ACHN (cell line): ENCODE data around the gene NELL1.
"Not testable (repeated sequence)": the region's sequence is repeated elsewhere in the genome, so short reads cannot be mapped to it uniquely, and the experiment has no call there.

Experiments
- DNase-seq: peaks from one replicate; pipeline ENCODE4 v3.0.0-alpha.2; 2015
- in situ Hi-C: cut with HindIII; loops from 2 replicates; pipeline ENCODE4 v1.10.0; 2017; ENCODE audit warnings: low sequenced_read_pairs, low pct_ligation_motif_present, low pct_unique_long_range_greater_than_20kb

Gene NELL1

DNA sequence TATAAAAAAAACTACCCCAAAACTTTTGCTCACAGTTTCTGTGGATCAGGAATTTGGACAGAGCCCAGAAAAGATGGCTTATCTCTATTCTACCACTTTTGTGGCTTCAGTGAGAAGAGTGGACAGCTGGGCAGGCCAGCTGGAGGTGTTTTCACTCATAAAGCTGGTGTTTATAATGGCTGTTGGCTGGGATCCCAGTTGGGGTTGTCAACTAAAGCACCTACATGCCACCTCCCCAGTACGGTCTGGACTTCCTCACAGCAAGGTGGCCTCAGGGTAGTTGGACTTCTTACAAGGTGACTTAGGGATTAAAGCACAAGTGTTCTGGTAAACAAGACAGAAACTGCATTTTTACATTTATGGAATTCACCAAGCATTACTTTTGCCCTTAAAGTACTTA lies 171.0 kb downstream of the NELL1 start:
- DNase-seq = no peak
- in situ Hi-C loops = no loop called here

DNA sequence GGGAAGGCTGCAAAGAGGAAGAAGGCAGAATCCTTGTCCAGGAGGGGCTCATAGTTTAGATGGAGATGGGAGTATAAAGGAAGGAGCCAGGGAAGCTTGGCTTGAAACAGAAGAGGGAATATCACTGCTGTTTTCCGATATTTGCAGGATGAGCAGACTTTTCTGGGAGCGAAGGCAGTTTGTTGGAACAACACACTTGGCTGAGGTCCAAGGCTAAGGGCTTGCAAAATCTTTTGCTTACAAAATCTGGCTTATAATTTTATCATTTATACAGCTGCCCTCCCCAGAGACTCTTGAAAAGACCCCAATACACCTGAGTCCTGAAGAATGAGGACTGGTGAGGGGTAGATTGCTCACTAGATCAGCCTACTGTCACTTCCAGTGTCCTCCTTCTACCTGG lies 174.8 kb downstream of the NELL1 start:
- DNase-seq = no peak
- in situ Hi-C loops = no loop called here

DNA sequence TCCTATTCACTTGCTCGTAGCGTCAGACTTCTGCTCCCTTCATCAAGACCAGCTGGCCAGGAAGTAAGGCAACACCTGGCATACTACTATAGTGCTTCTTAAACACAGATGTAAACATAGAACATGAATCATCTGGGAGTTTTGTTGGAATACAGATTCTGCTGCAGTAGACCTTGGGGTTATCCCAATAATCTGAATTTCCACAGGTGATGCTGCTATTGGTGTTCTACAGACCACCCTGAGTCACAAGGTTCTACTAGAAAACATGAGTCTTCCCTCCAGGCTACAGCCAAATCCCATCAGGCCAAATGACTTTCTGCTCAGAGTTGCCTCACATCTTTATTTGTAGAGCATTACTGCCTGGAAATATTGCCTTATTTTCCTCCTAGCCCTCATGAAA lies 175.2 kb downstream of the NELL1 start:
- DNase-seq = no peak
- in situ Hi-C loops = no loop called here

DNA sequence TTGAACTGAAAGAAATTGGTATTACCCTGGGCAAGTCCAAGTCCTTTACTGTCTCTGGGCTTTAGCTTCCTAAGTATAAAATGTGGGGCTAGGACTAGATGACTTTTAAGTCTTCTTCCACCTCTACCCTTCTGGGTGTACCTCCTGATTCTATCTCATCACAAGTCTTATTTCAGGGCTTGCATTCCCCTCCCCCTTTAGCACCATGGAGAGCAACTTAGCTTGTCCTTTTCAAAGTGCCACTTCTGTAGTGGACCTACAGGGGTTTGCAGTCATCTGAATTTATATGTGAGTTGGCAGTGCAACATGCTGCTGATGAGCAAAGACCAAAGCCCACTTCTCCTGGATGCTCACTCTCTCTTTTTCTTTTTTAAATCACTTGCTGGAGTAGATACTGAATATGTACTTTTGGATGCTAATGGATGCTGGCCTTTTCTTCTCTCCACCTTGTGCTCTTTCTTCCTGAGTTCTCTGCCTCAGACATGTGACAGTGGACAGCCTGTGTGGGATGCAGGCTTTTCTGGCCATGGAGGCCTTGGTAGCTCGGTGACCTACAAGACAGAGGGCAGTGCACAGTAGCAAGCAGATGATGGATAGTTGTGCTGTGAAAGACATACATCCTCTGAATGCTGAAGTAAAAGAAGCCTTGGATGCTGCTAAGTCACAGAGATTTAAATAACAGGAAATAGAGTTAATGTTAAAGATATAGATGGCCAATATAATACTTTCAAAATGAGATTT lies 185.0 kb downstream of the NELL1 start:
- in situ Hi-C loops = no loop called here
- DNase-seq = peak; percentile 19

DNA sequence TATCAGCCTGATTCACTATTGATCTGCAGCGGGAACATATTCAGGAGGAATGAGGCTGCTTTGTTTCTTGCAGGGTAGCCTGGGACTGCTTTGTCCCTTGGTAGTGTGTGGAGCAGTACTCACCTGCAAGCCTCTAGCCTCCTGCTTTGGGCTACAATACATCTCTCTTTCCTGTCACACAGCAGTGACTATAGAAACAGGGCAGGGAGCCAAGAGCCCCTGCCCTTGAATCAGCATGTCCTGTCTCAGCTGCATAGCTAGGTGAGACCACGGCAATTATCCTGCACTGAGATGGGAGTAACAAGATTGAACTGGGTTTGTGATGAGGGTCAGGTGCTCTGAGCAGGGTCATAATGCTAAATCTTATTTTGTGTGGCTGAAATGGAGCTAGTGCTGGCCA lies 191.9 kb downstream of the NELL1 start:
- no peak for DNase-seq
- in situ Hi-C loops = no loop called here

DNA sequence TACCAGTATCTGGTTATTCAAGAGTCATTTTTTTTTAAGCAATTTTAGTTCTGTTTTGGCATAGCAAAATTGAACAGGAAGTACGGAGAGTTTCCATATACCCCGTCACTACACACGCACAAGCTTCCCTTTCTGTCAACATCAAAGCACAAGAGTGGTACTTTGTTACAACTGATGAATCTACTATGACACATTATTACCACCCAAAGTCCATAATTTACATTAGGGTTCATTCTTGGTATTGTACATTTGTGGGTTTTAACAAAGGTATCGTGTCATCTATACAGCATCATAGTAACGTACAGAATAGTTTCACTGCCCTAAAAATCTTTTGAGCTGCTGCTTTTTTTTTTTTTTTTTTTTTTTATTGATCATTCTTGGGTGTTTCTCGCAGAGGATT lies 192.9 kb downstream of the NELL1 start:
- in situ Hi-C loops = not testable (repeated sequence)

DNA sequence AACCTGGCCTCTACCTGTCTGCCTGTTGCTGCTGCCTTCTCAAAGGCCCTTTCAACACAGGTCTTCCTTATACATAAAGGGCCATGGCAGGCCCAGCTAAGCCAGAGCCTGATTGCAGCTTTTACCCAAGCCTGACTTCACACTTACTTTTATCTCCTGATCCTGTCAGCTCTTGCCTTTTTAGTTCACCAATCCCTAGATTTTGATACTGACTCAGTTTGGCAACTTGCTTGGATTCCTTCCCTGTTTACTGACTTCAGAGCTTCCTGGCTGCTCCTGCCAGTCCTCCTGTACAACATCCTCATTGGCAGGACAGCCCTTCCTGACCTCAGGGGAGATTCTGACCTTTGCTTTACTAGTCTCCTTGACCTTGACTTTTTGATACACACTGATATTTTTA lies 195.2 kb downstream of the NELL1 start:
- no peak for DNase-seq
- in situ Hi-C loops = no loop called here

More for the DNA sequence above, 192.9 kb downstream of the NELL1 start:
- not testable (repeated sequence) for DNase-seq

DNA sequence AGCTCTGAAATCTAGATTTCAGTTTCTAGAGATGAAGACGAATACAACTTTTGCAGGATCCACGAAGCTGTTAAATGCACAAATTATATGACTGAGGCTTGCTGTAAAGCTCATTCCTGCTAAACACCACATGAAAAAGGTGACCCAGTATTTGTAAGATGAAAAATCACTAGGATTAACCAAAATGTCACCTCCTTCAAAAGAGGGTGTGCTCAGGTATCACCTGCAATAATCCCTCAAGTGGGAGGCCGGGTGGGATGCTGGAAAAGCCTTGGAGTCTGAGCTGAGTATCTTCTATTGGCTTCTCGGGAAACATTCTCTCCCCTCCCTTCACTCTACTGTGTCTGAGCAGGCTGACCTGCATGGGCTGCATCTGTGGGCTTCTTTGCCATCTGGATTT lies 195.8 kb downstream of the NELL1 start:
- in situ Hi-C loops = no loop called here
- no peak for DNase-seq

DNA sequence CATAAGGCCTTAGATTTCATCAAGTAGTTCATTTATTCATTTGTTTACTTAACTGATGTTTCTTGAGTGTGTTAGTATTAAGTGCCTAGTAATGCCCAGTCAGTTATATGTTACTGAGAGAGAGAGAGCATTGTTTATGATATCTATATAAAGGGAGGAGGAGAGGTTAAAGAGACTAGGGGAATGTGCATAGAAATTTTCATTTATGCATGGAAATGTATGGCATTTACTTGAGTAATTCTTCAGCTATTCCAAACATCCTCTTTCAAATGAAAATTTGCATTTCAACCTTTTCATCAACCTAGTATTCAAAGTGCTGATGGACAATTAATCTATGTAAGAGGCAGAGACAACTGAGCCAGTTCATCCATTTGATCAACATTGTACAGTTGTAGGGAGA lies 199.7 kb downstream of the NELL1 start:
- in situ Hi-C loops = no loop called here
- no peak for DNase-seq

DNA sequence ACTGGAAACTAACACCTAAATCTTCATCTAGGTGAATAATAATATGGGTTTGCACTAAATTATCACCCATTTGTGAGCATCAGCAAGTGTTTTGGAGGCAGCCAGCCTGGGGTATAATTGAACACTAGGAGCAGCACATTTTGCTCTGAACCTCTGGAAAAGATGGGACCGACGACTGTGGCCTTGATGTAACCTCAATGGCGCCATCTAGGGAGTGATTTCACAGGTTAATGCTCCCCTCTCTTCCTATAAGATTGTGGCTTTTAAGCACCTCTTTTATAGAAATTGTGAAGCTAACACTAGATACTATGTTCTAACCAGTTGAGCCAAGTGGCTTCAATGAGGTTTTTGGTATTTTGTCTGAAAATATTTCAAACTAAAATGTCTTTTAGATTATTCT lies 203.7 kb downstream of the NELL1 start:
- DNase-seq = peak; percentile 55

DNA sequence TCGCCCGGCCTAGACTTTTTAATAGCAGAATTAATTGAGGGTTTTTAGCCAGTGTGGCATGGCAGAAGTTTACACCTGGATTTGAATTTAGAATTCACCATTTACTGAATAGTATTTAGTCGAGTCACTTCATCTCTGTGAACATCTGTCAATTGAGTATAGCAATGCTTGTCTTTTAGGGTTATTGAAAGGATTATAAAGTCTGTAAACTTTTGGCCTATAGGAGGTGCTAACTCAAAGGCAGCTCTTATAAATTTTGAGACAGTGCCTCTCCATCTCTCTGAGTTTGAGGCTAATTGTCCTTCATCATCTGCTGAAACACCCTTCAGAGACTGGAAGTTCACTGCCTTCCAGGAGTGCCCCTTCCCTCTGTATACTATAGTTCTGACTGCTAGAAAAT lies 205.0 kb downstream of the NELL1 start:
- in situ Hi-C loops = no loop called here
- DNase-seq = no peak

More for the DNA sequence above, 203.7 kb downstream of the NELL1 start:
- in situ Hi-C loops = no loop called here

DNA sequence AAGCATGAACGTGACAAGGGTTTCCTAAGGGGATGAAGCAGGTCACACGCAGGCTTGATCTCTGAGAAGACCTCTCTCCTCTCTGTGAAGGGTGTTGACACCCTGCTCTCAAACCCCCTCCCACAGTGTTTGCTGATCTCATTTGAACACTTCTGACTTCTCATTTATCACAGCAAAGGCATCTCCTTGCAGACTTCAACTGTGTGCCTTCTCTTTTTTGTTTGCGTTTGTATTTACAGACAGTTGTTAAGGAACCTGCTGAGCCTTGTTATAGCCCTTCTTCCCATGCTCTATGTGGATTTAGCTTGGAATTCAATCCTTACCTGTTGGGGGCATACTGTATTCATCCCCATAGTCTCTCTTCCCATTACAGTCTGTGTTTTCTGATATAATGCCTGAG lies 206.5 kb downstream of the NELL1 start:
- DNase-seq = no peak
- in situ Hi-C loops = no loop called here

DNA sequence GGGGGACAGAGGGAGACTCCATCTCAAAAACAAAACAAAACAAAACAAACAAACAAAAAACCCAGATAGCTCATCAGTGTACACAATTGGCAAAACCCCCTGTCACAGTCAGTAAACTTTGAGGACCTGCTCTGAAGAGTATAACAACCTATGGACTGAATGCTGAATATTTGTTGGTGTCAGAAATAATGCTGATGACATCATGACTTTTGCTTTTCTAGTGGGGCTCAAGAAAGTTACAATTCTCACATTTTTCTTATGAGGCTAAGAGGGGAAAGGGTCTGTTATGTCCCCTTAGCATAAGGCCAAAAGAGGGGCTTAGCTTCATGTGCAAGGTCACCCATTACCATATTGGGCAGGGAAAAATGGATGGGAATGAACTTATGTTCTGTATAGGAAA lies 207.4 kb downstream of the NELL1 start:
- DNase-seq = no peak
- in situ Hi-C loops = no loop called here

DNA sequence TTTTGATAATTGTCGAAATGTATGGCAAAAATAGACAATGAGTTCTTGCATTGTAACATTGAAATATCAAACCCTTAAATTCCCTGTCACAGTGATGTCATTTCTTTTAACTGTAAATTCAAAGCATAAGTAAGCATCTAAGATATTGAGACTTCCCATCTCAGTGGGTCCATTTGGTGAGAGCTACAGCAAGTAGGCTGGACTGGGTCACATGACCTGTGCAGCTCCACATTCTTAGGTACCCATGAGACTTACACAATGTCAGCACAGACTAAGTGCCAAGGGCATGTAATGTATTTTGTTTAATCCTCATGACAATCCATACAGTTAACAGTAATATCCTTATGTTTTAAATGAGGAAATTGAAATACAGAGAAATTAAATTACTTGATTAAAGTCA lies 210.7 kb downstream of the NELL1 start:
- in situ Hi-C loops = no loop called here
- no peak for DNase-seq

DNA sequence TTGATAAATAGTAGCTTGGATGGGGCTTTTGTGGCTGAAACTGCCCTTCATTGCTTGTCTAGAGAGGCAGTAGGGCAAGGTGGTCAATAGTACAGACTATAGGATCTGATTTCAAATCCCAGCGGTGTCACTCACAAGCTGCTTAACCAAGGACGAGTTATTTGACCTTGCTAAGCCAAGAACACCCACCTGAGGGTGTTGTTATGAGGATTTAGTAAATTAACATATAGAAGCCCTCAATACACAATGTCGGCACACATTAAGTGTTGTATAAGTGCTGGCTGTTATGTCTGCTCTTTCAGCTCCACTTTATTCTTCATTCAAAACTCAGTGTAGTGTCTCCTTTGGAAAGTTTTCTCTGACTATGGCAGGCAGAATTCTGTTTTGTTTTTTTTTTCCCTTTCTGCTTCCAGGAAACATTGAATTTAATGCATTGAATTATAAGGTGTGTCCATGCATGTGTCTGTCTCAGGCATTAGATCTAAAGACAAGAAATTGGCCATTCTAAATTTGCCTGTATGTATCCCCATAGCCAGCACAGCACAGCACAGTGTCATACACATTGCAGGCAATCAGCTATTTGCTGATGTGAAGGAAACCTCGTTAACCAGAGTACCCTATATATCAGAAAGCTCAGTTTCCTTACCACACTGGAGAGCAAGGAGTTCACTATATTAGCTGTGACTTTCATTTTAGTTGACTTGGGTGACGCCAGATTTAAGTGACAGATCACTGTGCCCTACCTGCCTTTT lies 212.1 kb downstream of the NELL1 start:
- in situ Hi-C loops = no loop called here
- DNase-seq = no peak

DNA sequence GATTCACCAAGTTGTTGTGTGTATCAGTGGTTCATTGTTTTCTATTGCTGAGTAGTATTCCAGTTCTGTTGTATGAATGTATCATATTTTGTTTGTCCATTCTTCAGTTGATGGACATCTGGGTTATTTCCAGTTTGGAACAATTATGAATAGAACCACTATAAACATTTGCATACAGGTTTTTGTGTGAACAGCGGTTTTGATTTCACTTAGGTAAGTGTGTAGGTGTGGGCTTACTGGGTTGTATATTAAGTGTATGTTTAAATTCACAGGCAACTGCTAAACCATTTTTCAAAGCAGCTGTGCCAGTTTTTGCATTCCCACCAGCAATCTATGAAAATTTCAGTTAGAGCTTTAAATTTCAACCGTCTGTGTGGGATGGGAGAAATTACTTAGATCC lies 217.8 kb downstream of the NELL1 start:
- in situ Hi-C loops = no loop called here

DNA sequence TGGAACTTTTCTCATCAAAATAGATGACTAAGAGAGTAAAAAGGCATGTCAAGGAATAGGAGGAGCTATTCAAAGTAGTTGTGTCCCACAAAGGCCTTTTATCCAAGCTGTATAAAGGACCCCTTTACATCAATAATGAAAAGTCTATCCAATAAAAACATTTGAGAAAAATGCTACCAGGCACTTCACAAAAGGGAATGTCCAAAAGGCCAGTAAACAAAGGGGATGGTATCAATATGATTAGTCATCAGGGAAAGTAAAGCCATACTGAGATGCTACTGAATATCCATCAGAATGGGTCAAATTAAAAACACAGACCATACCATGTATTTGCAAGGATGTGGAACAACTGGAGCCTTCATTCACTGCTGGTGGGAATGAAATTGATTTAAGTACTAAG lies 224.9 kb downstream of the NELL1 start:
- in situ Hi-C loops = no loop called here
- no peak for DNase-seq

More for the DNA sequence above, 217.8 kb downstream of the NELL1 start:
- no peak for DNase-seq

DNA sequence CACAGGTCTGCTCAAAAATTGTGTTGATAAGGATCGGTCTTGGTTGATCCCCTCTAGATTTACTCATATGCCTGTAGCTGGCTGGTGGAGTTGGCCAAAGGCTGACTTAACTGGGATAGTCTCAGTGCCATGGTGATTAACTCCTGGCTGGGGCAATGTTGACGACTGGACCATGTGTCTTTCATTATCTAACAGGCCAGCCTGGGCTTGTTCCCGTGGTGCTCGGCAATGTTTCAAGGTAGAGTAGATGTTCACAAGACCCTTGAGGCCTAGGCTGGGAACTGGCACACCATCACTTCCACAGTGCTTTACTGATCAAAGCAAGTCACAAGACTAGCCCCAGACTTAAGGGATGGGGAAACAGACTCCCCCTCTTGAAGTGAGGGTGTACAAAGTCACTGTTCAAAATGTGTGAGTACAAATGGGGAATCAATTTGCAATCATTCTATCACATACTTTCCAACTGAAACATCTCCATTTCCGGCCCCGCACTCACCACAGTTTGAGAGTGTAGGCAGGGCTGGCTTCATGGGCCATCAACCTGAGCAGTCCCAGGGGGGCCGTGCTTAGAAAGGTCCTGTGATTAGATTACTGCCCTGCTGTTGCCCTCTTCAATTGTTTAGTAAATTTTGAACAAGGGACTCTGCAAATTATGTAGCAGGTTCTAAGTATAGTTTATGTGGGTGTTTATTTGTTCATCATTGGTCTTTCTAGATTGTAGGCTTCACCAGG lies 240.8 kb downstream of the NELL1 start:
- DNase-seq = no peak
- in situ Hi-C loops = no loop called here

DNA sequence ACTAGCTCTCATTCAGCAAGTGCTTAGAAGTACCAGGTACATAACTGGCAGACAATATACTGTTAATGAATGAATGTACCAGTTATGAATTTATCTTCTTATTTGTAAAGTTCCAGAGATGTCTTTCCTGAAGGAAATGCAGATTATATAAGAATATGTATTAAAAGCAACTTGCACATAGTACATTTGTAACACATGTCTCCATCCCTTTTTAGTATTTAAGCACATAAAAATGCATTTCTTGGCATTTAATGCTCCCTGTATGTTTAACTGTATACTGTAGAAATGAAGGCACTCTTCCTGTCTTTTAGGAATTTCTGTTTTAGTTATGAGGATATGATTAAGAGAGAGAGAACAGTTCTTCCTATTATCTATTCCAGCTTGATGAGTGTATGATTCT lies 241.3 kb downstream of the NELL1 start:
- in situ Hi-C loops = no loop called here
- DNase-seq = no peak
